Sigmoid colon (tissue), 4 donors: ENCODE data around the gene SRRM3.

Experiments
- CTCF ChIP-seq, 4 experiments: fragments of 450-650 bp in 3 of 4; fragments of 200-600 bp in 1 of 4; IDR thresholded peaks; one replicate each; pipeline ENCODE4 v1.5.1; 2016 to 2019; ENCODE audit warnings: antibody characterized with exemption in 4 of 4, mild to moderate bottlenecking in 3 of 4, moderate library complexity in 2 of 4
- EP300 ChIP-seq, 4 donors: sonication (generic); formaldehyde crosslinking; IDR thresholded peaks; one replicate each; pipeline ENCODE4 v1.6.1; 2017; ENCODE audit warnings: antibody characterized with exemption in 4 of 4
- POLR2AphosphoS5 ChIP-seq, 4 donors: sonication (generic); formaldehyde crosslinking; IDR thresholded peaks; one replicate each; pipeline ENCODE4 v1.6.1; 2017; ENCODE audit warnings: antibody characterized with exemption in 4 of 4

- TF ChIP-seq CTCF (IDR thresholded peaks at IDR 0.05) (no peak), POLR2AphosphoS5 (IDR thresholded peaks at IDR 0.05) (no peak), EP300 (IDR thresholded peaks at IDR 0.05) (no peak)
Measured at GRCh38 chr7:76231583-76231982, 29.9 kb downstream of the SRRM3 start.
